H9 (cell line): ENCODE data around the gene KLC4. TPM values are rescaled to one million over a fixed set of nuclear protein-coding genes. Genes with fewer than 3 reads are reported as not detected.

Source experiments
- DNase-seq: peaks from one replicate; pipeline ENCODE4 v3.0.0-alpha.2; 2017
- H2AFZ ChIP-seq: one replicate; pipeline ENCODE4 v1.6.1; 2013; ENCODE audit warnings: mild to moderate bottlenecking, low read length, control low read depth, moderate library complexity
- H2AK5ac ChIP-seq: 2 replicates; pipeline ENCODE4 v1.6.1; 2013; ENCODE audit warnings: low read length, control low read depth, mixed read lengths; ENCODE audit not compliant: insufficient read length
- H2BK120ac ChIP-seq: one replicate; pipeline ENCODE4 v1.6.1; 2013; ENCODE audit warnings: low read depth, mild to moderate bottlenecking, low read length, control low read depth, inconsistent platforms; ENCODE audit not compliant: poor library complexity, severe bottlenecking
- H2BK12ac ChIP-seq: 2 replicates; pipeline ENCODE4 v1.6.1; 2013; ENCODE audit warnings: low read length, control low read depth, mixed read lengths, low read depth; ENCODE audit not compliant: insufficient read length
- H2BK15ac ChIP-seq: 2 replicates; pipeline ENCODE4 v1.6.1; 2013; ENCODE audit warnings: low read depth, low read length, control low read depth
- H2BK20ac ChIP-seq: one replicate; pipeline ENCODE4 v1.6.1; 2013; ENCODE audit warnings: low read depth, mild to moderate bottlenecking, low read length, control low read depth, inconsistent platforms; ENCODE audit not compliant: poor library complexity, severe bottlenecking
- H2BK5ac ChIP-seq: 2 replicates; pipeline ENCODE4 v1.6.1; 2013; ENCODE audit warnings: low read length, control low read depth, mixed read lengths; ENCODE audit not compliant: insufficient read length
- H3K14ac ChIP-seq: 2 replicates; pipeline ENCODE4 v1.6.1; 2013; ENCODE audit warnings: low read length, control low read depth; ENCODE audit not compliant: insufficient read depth
- H3K18ac ChIP-seq: 2 replicates; pipeline ENCODE4 v1.6.1; 2013; ENCODE audit warnings: low read depth, mild to moderate bottlenecking, mixed read lengths, low read length, control low read depth; ENCODE audit not compliant: insufficient read length
- H3K23ac ChIP-seq: 2 replicates; pipeline ENCODE4 v1.6.1; 2013; ENCODE audit warnings: low read length, control low read depth, mixed read lengths, low read depth; ENCODE audit not compliant: insufficient read length
- H3K23me2 ChIP-seq: 2 replicates; pipeline ENCODE4 v1.6.1; 2013; ENCODE audit warnings: low read depth, mild to moderate bottlenecking, mixed read lengths, low read length, control low read depth; ENCODE audit not compliant: insufficient read length, poor library complexity, severe bottlenecking
- H3K27ac ChIP-seq: 2 replicates; pipeline ENCODE4 v1.5.1; 2013; ENCODE audit warnings: low read length, control low read depth, mixed read lengths, low read depth; ENCODE audit not compliant: insufficient read length
- H3K27me3 ChIP-seq: 2 replicates; pipeline ENCODE4 v1.6.1; 2013; ENCODE audit warnings: low read length, control low read depth, inconsistent platforms; ENCODE audit not compliant: insufficient read depth
- H3K4ac ChIP-seq: 2 replicates; pipeline ENCODE4 v1.6.1; 2013; ENCODE audit warnings: low read depth, mild to moderate bottlenecking, control low read depth, inconsistent platforms, low read length, moderate library complexity
- H3K4me1 ChIP-seq: 2 replicates; pipeline ENCODE4 v1.6.1; 2013; ENCODE audit warnings: low read length, control low read depth, inconsistent platforms; ENCODE audit not compliant: insufficient read depth
- H3K4me2 ChIP-seq: 2 replicates; pipeline ENCODE4 v1.6.1; 2013; ENCODE audit warnings: low read length, control low read depth, mixed read lengths; ENCODE audit not compliant: insufficient read length, insufficient read depth
- H3K56ac ChIP-seq: 2 replicates; pipeline ENCODE4 v1.6.1; 2013; ENCODE audit warnings: low read depth, mild to moderate bottlenecking, mixed read lengths, low read length, control low read depth; ENCODE audit not compliant: insufficient read length
- H3K79me1 ChIP-seq: 2 replicates; pipeline ENCODE4 v1.6.1; 2013; ENCODE audit warnings: low read depth, mild to moderate bottlenecking, moderate library complexity, low read length, control low read depth, inconsistent platforms; ENCODE audit not compliant: insufficient read depth, poor library complexity, severe bottlenecking
- H3K79me2 ChIP-seq: 2 replicates; pipeline ENCODE4 v1.6.1; 2013; ENCODE audit warnings: low read length, control low read depth, inconsistent platforms; ENCODE audit not compliant: insufficient read depth
- H3K9ac ChIP-seq: 2 replicates; pipeline ENCODE4 v1.6.1; 2013; ENCODE audit warnings: low read length, control low read depth, mixed read lengths; ENCODE audit not compliant: insufficient read length; ENCODE audit errors: extremely low read depth
- H3K9me3 ChIP-seq: one replicate; pipeline ENCODE4 v1.6.1; 2013; ENCODE audit warnings: low read depth, low read length, inconsistent platforms; ENCODE audit not compliant: control insufficient read depth
- H3T11ph ChIP-seq: one replicate; pipeline ENCODE4 v1.6.1; 2013; ENCODE audit warnings: mild to moderate bottlenecking, low read length, control low read depth, inconsistent platforms
- H4K20me1 ChIP-seq: one replicate; pipeline ENCODE4 v1.6.1; 2013; ENCODE audit not compliant: control insufficient read depth, insufficient read length, insufficient read depth
- H4K5ac ChIP-seq: 2 replicates; pipeline ENCODE4 v1.6.1; 2013; ENCODE audit warnings: low read depth, mild to moderate bottlenecking, mixed read lengths, low read length, control low read depth; ENCODE audit not compliant: insufficient read length
- H4K8ac ChIP-seq: replicated peaks from 2 replicates; pipeline ENCODE4 v1.6.1; 2013; ENCODE audit warnings: low read length, control low read depth, mixed read lengths, low read depth; ENCODE audit not compliant: insufficient read length
- H4K91ac ChIP-seq: 2 replicates; pipeline ENCODE4 v1.6.1; 2013; ENCODE audit warnings: low read depth, mild to moderate bottlenecking, moderate library complexity, mixed read lengths, low read length, control low read depth; ENCODE audit not compliant: insufficient read length
- H3K27ac Mint-ChIP-seq, 3 experiments: 2 replicates in 2 of 3; 3 replicates in 1 of 3; pipeline ENCODE4 v1.8.0; 2020 to 2021; ENCODE audit warnings: mixed read lengths in 3 of 3, mild to moderate bottlenecking in 1 of 3, moderate library complexity in 1 of 3
- H3K27me3 Mint-ChIP-seq: 2 replicates; pipeline ENCODE4 v1.8.0; 2021; ENCODE audit warnings: low read depth, mild to moderate bottlenecking, moderate library complexity, mixed read lengths
- H3K36me3 Mint-ChIP-seq, 3 experiments: 2 replicates in 2 of 3; 3 replicates in 1 of 3; pipeline ENCODE4 v1.8.0; 2020 to 2021; ENCODE audit warnings: low read depth in 3 of 3, mixed read lengths in 3 of 3; ENCODE audit not compliant: insufficient read depth in 1 of 3
- H3K4me1 Mint-ChIP-seq, 2 experiments: 2 replicates each; pipeline ENCODE4 v1.8.0; 2020; ENCODE audit warnings: mixed read lengths in 2 of 2
- H3K4me3 Mint-ChIP-seq, 2 experiments: 2 replicates in 1 of 2; 3 replicates in 1 of 2; pipeline ENCODE4 v1.8.0; 2020 to 2021; ENCODE audit warnings: mild to moderate bottlenecking in 2 of 2, mixed read lengths in 2 of 2, moderate library complexity in 1 of 2
- H3K9me3 Mint-ChIP-seq, 2 experiments: 2 replicates in 1 of 2; 3 replicates in 1 of 2; pipeline ENCODE4 v1.8.0; 2020; ENCODE audit warnings: mild to moderate bottlenecking in 2 of 2, mixed read lengths in 2 of 2, moderate library complexity in 1 of 2
- CTCF ChIP-seq: fragments of 200-600 bp; sonication (generic); conservative IDR thresholded peaks from 3 replicates; pipeline ENCODE4 v1.8.0; 2021; ENCODE audit warnings: antibody characterized with exemption, mild to moderate bottlenecking
- whole genome bisulfite sequencing: extraction: QIAGEN DNeasy Blood & Tissue Kit; methylation state at CpG from one replicate; pipeline ENCODE4 v1.1.7; 2013; ENCODE audit warnings: missing lambda C conversion rate, low lambda C conversion rate, mixed read lengths; ENCODE audit not compliant: insufficient read length; ENCODE audit errors: extremely low coverage; 5-methylcytosine and 5-hydroxymethylcytosine counted together
- total RNA-seq: library from RNA; stranded (reverse); gene quantifications from 2 replicates; pipeline ENCODE4 v1.2.1, GENCODE V29; 2021

Gene KLC4
- total RNA-seq, 1 experiment from 2014 or later, result 29.7 TPM

GRCh38 chr6:43013843-43014433 is 45.5 kb upstream of the KLC4 start, which contains the start of the genes KLHDC3 and MEA1:
Gene KLHDC3 (plus strand): TSS chr6:43014249. CDS start chr6:43017193, 2,944 bp downstream.
Gene MEA1 (minus strand): TSS chr6:43013946. CDS start chr6:43013813, 133 bp downstream.
- peaks cover 11% of the 10 kb centered on the region; the same call in 1 of the 2 replicates for H3K79me2 ChIP-seq
- peaks cover 2% of the 10 kb centered on the region; the same call in 1 of the 2 replicates for H3K4me1 ChIP-seq
- peak within 1 kb of the TSS; percentile 88 to 93 (median 88); a peak in 6 of 7 replicates for H3K27ac Mint-ChIP-seq

More at GRCh38 chr6:43013843-43014433, 45.5 kb upstream of the KLC4 start, which contains the start of the genes KLHDC3 and MEA1:
- no peak within 1 kb of the TSS for H3K23ac ChIP-seq
- no peak within 1 kb of the TSS for H2BK120ac ChIP-seq
- no CpG with 5 or more reads among the region's 51 CpGs for WGBS
- H3K9ac ChIP-seq, result peak within 1 kb of the TSS; percentile 81
- no peak within 1 kb of the TSS for H3K4ac ChIP-seq
- H4K5ac ChIP-seq, result no peak within 1 kb of the TSS
- no peaks in the 10 kb centered on the region for H3K79me1 ChIP-seq
- no peaks in the 10 kb centered on the region; a peak in 1 of 5 replicates for H3K9me3 Mint-ChIP-seq
- no peak within 1 kb of the TSS for H2AFZ ChIP-seq
- H3T11ph ChIP-seq, result no peak within 1 kb of the TSS
- H2BK5ac ChIP-seq, result no peak within 1 kb of the TSS
- peaks cover 22 to 33% of the 10 kb centered on the region in 2 experiments for H3K4me1 Mint-ChIP-seq
- no peak within 1 kb of the TSS for H2BK15ac ChIP-seq
- no peak within 1 kb of the TSS for H2BK12ac ChIP-seq
- H4K8ac ChIP-seq, result no peak within 1 kb of the TSS
- peaks cover 6% of the 10 kb centered on the region for H3K23me2 ChIP-seq
- no peaks in the 10 kb centered on the region for H3K27me3 ChIP-seq
- H3K18ac ChIP-seq, result peak within 1 kb of the TSS; percentile 39
- peak within 1 kb of the TSS; percentile 92 to 97 for H3K4me3 Mint-ChIP-seq
- H3K56ac ChIP-seq, result no peak within 1 kb of the TSS
- no peaks in the 10 kb centered on the region for H3K9me3 ChIP-seq
- no peak within 1 kb of the TSS for H2BK20ac ChIP-seq
- peaks cover 33 to 69% (median 68%) of the 10 kb centered on the region in 3 experiments for H3K36me3 Mint-ChIP-seq
- peak within 1 kb of the TSS; percentile 99 for H3K4me2 ChIP-seq
- no peak within 1 kb of the TSS for H4K91ac ChIP-seq
- H4K20me1 ChIP-seq, result no peaks in the 10 kb centered on the region
- H3K27ac ChIP-seq, result peak within 1 kb of the TSS; percentile 9
- peak within 1 kb of the TSS; percentile 26 for H3K14ac ChIP-seq
- DNase-seq, result peak; percentile 100
- no peak within 1 kb of the TSS for H2AK5ac ChIP-seq
- H3K27me3 Mint-ChIP-seq, result no peaks in the 10 kb centered on the region
- no peak for TF ChIP-seq CTCF
